IMR-90 (cell line): ENCODE measurements around the gene NAV2. TPM values are rescaled to one million over a fixed set of nuclear protein-coding genes. Genes with fewer than 3 reads are reported as not detected.

Experiments
- ATAC-seq: fragments of 200-7000 bp; cut with Tn5 transposase; 2 replicates; pipeline ENCODE4 v1.9.1; 2020; ENCODE audit warnings: low read depth, mild to moderate bottlenecking, moderate library complexity
- BruUV-seq: library from RNA; stranded (reverse); fragments of 400-500 nt; replicated peaks from 2 replicates; lab custom pipeline; 2021; lab: Mats Ljungman, UMichigan
- CTCF ChIA-PET: fragments of 300-600 bp; formaldehyde crosslinking; extraction: SDS; loops from one replicate; lab custom pipeline; 2021; ENCODE audit warnings: antibody characterized with exemption; lab: Yijun Ruan, JAX
- POLR2A ChIA-PET: fragments of 300-600 bp; sonication (Branson Sonifier 250); formaldehyde crosslinking; loops from one replicate; lab custom pipeline; 2022; ENCODE audit warnings: antibody characterized with exemption; ENCODE audit not compliant: unreplicated experiment; lab: Charles Lee
- DNase-seq: peaks from one replicate; pipeline ENCODE4 v3.0.0; 2013
- H2AFZ ChIP-seq: replicated peaks from 2 replicates; pipeline ENCODE3; 2013; ENCODE audit warnings: low read length, mild to moderate bottlenecking; ENCODE audit not compliant: poor library complexity
- H2AK5ac ChIP-seq: 2 replicates; pipeline ENCODE4 v1.6.1; 2013; ENCODE audit warnings: low read depth, low read length, inconsistent platforms
- H2AK9ac ChIP-seq: replicated peaks from 2 replicates; pipeline ENCODE3; 2013; ENCODE audit warnings: mild to moderate bottlenecking, low read depth, low read length, moderate library complexity; ENCODE audit not compliant: poor library complexity
- H2BK120ac ChIP-seq: 2 replicates; pipeline ENCODE4 v1.6.1; 2013; ENCODE audit warnings: low read depth, low read length, inconsistent platforms
- H2BK15ac ChIP-seq: 3 replicates; pipeline ENCODE4 v1.6.1; 2013; ENCODE audit warnings: low read depth, low read length, inconsistent platforms
- H2BK20ac ChIP-seq: 2 replicates; pipeline ENCODE4 v1.6.1; 2013; ENCODE audit warnings: low read depth, mild to moderate bottlenecking, inconsistent platforms, low read length, moderate library complexity
- H2BK5ac ChIP-seq: 2 replicates; pipeline ENCODE4 v1.6.1; 2013; ENCODE audit warnings: mild to moderate bottlenecking, low read depth, low read length, inconsistent platforms; ENCODE audit not compliant: poor library complexity, severe bottlenecking
- H3K14ac ChIP-seq: replicated peaks from 2 replicates; pipeline ENCODE4 v1.6.1; 2013; ENCODE audit warnings: low read depth, low read length, inconsistent platforms
- H3K18ac ChIP-seq: 2 replicates; pipeline ENCODE4 v1.6.1; 2013; ENCODE audit warnings: low read depth, low read length, control low read depth
- H3K23ac ChIP-seq: 2 replicates; pipeline ENCODE4 v1.6.1; 2013; ENCODE audit warnings: low read depth, low read length, inconsistent platforms
- H3K27ac ChIP-seq: 2 replicates; pipeline ENCODE4 v1.5.1; 2013; ENCODE audit warnings: mild to moderate bottlenecking, control low read depth, low read length; ENCODE audit not compliant: insufficient read depth
- H3K27me3 ChIP-seq: 2 replicates; pipeline ENCODE4 v1.6.1; 2013; ENCODE audit warnings: low read length; ENCODE audit not compliant: control insufficient read depth, insufficient read depth
- H3K36me3 ChIP-seq: 2 replicates; pipeline ENCODE4 v1.6.1; 2013; ENCODE audit warnings: low read length, mixed read lengths; ENCODE audit not compliant: control insufficient read depth, insufficient read depth
- H3K4ac ChIP-seq: 2 replicates; pipeline ENCODE4 v1.6.1; 2013; ENCODE audit warnings: low read depth, low read length, inconsistent platforms
- H3K4me1 ChIP-seq: 2 replicates; pipeline ENCODE4 v1.6.1; 2013; ENCODE audit warnings: low read length, mixed read lengths; ENCODE audit not compliant: control insufficient read depth, insufficient read depth
- H3K4me2 ChIP-seq: 2 replicates; pipeline ENCODE4 v1.6.1; 2013; ENCODE audit warnings: low read depth, mild to moderate bottlenecking, control low read depth, low read length, moderate library complexity
- H3K4me3 ChIP-seq: 2 replicates; pipeline ENCODE4 v1.5.1; 2013; ENCODE audit warnings: low read depth, mild to moderate bottlenecking, control low read depth, low read length, moderate library complexity; ENCODE audit not compliant: insufficient read depth
- H3K56ac ChIP-seq: 2 replicates; pipeline ENCODE4 v1.6.1; 2013; ENCODE audit warnings: low read length, inconsistent platforms; ENCODE audit not compliant: insufficient read depth; ENCODE audit errors: extremely low read depth
- H3K79me1 ChIP-seq, 2 experiments: 2 replicates each; pipeline ENCODE4 v1.6.1; 2013; ENCODE audit warnings: low read length in 2 of 2, inconsistent platforms in 1 of 2, low read depth in 1 of 2
- H3K9ac ChIP-seq: 2 replicates; pipeline ENCODE4 v1.6.1; 2013; ENCODE audit warnings: low read depth, low read length, control low read depth
- H3K9me1 ChIP-seq: 2 replicates; pipeline ENCODE4 v1.6.1; 2013; ENCODE audit warnings: low read length, inconsistent platforms; ENCODE audit not compliant: insufficient read depth
- H3K9me3 ChIP-seq: 2 replicates; pipeline ENCODE4 v1.6.1; 2013; ENCODE audit warnings: low read length; ENCODE audit not compliant: control insufficient read depth, insufficient read depth
- H4K20me1 ChIP-seq: 2 replicates; pipeline ENCODE4 v1.6.1; 2013; ENCODE audit warnings: low read length, inconsistent platforms; ENCODE audit not compliant: insufficient read depth
- H4K5ac ChIP-seq: 2 replicates; pipeline ENCODE4 v1.6.1; 2013; ENCODE audit warnings: mild to moderate bottlenecking, low read depth, low read length, control low read depth
- H4K8ac ChIP-seq, 2 experiments: 2 replicates each; pipeline ENCODE4 v1.6.1; 2013; ENCODE audit warnings: low read depth in 2 of 2, low read length in 2 of 2, control low read depth in 1 of 2, inconsistent platforms in 1 of 2
- H4K91ac ChIP-seq: 2 replicates; pipeline ENCODE4 v1.6.1; 2013; ENCODE audit warnings: low read depth, low read length, inconsistent platforms; ENCODE audit not compliant: insufficient read depth
- BHLHE40 ChIP-seq: fragments of 150-350 bp; IDR thresholded peaks from 2 replicates; pipeline ENCODE4 v1.6.1; 2016; ENCODE audit warnings: mild to moderate bottlenecking, low read depth, low read length
- CEBPB ChIP-seq: IDR thresholded peaks from 2 replicates; pipeline ENCODE4 v1.6.1; 2012; ENCODE audit warnings: low read depth, low read length, improper control_type of control experiment
- CHD1 ChIP-seq: IDR thresholded peaks from 2 replicates; pipeline ENCODE4 v1.6.1; 2012; ENCODE audit warnings: low read depth, low read length, improper control_type of control experiment
- FOS ChIP-seq: fragments of 150-350 bp; IDR thresholded peaks from 2 replicates; pipeline ENCODE4 v1.6.1; 2016; ENCODE audit warnings: low read depth, low read length
- MAFK ChIP-seq: IDR thresholded peaks from 2 replicates; pipeline ENCODE4 v1.6.1; 2012; ENCODE audit warnings: low read depth, low read length, improper control_type of control experiment
- MAZ ChIP-seq: IDR thresholded peaks from 2 replicates; pipeline ENCODE4 v1.6.1; 2012; ENCODE audit warnings: low read depth, mild to moderate bottlenecking, low read length, improper control_type of control experiment, moderate library complexity, borderline replicate concordance
- MXI1 ChIP-seq: IDR thresholded peaks from 2 replicates; pipeline ENCODE4 v1.6.1; 2012; ENCODE audit warnings: low read depth, mild to moderate bottlenecking, low read length, moderate library complexity, borderline replicate concordance
- NFE2L2 ChIP-seq: fragments of 150-350 bp; IDR thresholded peaks from 2 replicates; pipeline ENCODE4 v1.6.1; 2016; ENCODE audit warnings: low read depth, mild to moderate bottlenecking, low read length
- RAD21 ChIP-seq: IDR thresholded peaks from 2 replicates; pipeline ENCODE4 v1.6.1; 2012; ENCODE audit warnings: low read length, improper control_type of control experiment
- RCOR1 ChIP-seq: IDR thresholded peaks from 2 replicates; pipeline ENCODE4 v1.6.1; 2012; ENCODE audit warnings: mild to moderate bottlenecking, low read length, improper control_type of control experiment; ENCODE audit not compliant: insufficient replicate concordance
- SMC3 ChIP-seq: fragments of 150-350 bp; IDR thresholded peaks from 2 replicates; pipeline ENCODE4 v1.6.1; 2016; ENCODE audit warnings: low read depth, mild to moderate bottlenecking, antibody characterized with exemption, low read length, moderate library complexity
- WGBS, 2 experiments: methylation state at CpG; one replicate each; pipeline versions ENCODE4 v1.1.5 to v1.1.7; 2013; ENCODE audit warnings: missing lambda C conversion rate in 2 of 2; ENCODE audit not compliant: insufficient read length in 1 of 2; ENCODE audit errors: extremely low coverage in 2 of 2; 5-methylcytosine and 5-hydroxymethylcytosine counted together
- dilution Hi-C: fragments of 300-500 bp; cut with HindIII; formaldehyde crosslinking; loops from one replicate; pipeline ENCODE4 v1.14.3; 2018; ENCODE audit warnings: low sequenced_read_pairs; ENCODE audit not compliant: unreplicated experiment
- in situ Hi-C: fragments of 300-500 bp; cut with MboI; formaldehyde crosslinking; loops from 3 replicates; pipeline ENCODE4 v1.14.3; 2019; ENCODE audit warnings: low sequenced_read_pairs, inconsistent platforms, mixed read lengths
- intact Hi-C: fragments of 100-400 bp; cut with micrococcal nuclease; formaldehyde crosslinking; loops from 2 replicates; pipeline ENCODE4 v1.10.0; 2022
- polyA plus RNA-seq, 3 experiments: library from polyadenylated mRNA; depleted of rRNA; stranded (reverse); fragments of >200 nt; gene quantifications; 2 replicates each; pipeline ENCODE4 v1.2.3, GENCODE V29; 2012; ENCODE audit warnings: low replicate concordance in 1 of 3
- total RNA-seq: library from RNA; depleted of rRNA; stranded (reverse); fragments of >200 nt; gene quantifications from 2 replicates; pipeline ENCODE4 v1.2.3, GENCODE V29; 2012
- TF ChIP-seq, protein P1 (sequence below): fragments of 150-350 bp; IDR thresholded peaks from 2 replicates; pipeline ENCODE4 v1.6.1; 2016; ENCODE audit warnings: low read depth, mild to moderate bottlenecking, low read length, moderate library complexity, borderline replicate concordance
- TF ChIP-seq, protein P2 (sequence below): conservative IDR thresholded peaks from 2 replicates; pipeline ENCODE4 v1.5.1; 2012; ENCODE audit warnings: mild to moderate bottlenecking, low read depth, low read length, improper control_type of control experiment

NAV2 gene
- total and polyA plus RNA-seq, 2 of the 4 experiments (the other 2 are of a cell fraction) = 4.5 to 12.6 TPM

DNA sequence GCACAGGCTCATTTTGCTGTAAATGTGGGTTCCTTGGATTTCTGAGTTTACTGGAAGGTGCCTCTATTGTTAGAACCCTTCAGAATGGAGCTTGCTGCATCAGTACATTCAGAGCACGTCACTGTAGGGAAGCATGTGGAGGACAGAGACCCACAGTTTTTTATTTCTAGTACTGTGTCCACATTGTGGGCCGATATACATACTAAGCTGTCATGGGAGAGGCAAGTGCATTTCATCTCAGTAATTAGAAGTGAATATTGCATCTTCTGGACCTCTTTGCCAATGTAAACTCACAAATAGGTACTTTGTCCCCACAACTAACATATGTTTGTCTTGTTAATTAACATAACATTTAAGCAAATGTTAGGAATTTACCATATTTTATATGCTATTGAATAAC, 139.7 kb downstream of the NAV2 start:
- no peak overlapping the region for H3K4ac ChIP-seq
- H3K4me2 ChIP-seq = no peak overlapping the region
- no peak overlapping the region for H3K9ac ChIP-seq
- H3K4me3 ChIP-seq = no peak overlapping the region
- no peak overlapping the region for H2BK5ac ChIP-seq
- ChIA-PET POLR2A (interaction anchor here (0.6 kb wide), 1 partner anchor 38 kb away, joined by 3 read pairs; no protein-coding TSS in a partner anchor), CTCF (no interaction called here)
- H2AK9ac ChIP-seq = no peak overlapping the region
- H3K27me3 ChIP-seq = no peaks in the 10 kb centered on the region
- DNase-seq (no peak), ATAC-seq (no peak)
- H3K9me1 ChIP-seq = peaks cover 13% of the 10 kb centered on the region; the same call in 1 of the 2 replicates
- intact Hi-C loops (no loop called here), in situ Hi-C loops (no loop called here), dilution Hi-C loops (no loop called here)
- no peak overlapping the region for H2BK15ac ChIP-seq
- no peak overlapping the region for H2AFZ ChIP-seq
- no peak overlapping the region for H3K23ac ChIP-seq
- no peaks in the 10 kb centered on the region for H3K9me3 ChIP-seq
- H3K27ac ChIP-seq = no peak overlapping the region
- H4K20me1 ChIP-seq = peaks cover 9% of the 10 kb centered on the region; the same call in 1 of the 2 replicates
- WGBS, 2 experiments = no CpG with 5 or more reads among the region's 2 CpGs
- no peak overlapping the region for H2BK120ac ChIP-seq
- H2BK20ac ChIP-seq = no peak overlapping the region
- no peak overlapping the region for H4K91ac ChIP-seq
- H4K8ac ChIP-seq = no peak overlapping the region
- H3K56ac ChIP-seq = no peak overlapping the region
- no peak overlapping the region for H2AK5ac ChIP-seq
- peaks cover 36 to 37% of the 10 kb centered on the region in 2 experiments for H3K79me1 ChIP-seq
- peaks cover 7% of the 10 kb centered on the region for H3K4me1 ChIP-seq
- H3K36me3 ChIP-seq = no peaks in the 10 kb centered on the region
- no TSS peak for BruUV-seq
- H3K18ac ChIP-seq = no peak overlapping the region
- TF ChIP-seq RAD21 = no peak
- TF ChIP-seq MXI1 = no peak
- no peak for TF ChIP-seq MAZ
- no peak for TF ChIP-seq FOS
- no peak for TF ChIP-seq NFE2L2
- no peak for TF ChIP-seq BHLHE40
- TF ChIP-seq RCOR1 = no peak
- TF ChIP-seq, protein P1, sequence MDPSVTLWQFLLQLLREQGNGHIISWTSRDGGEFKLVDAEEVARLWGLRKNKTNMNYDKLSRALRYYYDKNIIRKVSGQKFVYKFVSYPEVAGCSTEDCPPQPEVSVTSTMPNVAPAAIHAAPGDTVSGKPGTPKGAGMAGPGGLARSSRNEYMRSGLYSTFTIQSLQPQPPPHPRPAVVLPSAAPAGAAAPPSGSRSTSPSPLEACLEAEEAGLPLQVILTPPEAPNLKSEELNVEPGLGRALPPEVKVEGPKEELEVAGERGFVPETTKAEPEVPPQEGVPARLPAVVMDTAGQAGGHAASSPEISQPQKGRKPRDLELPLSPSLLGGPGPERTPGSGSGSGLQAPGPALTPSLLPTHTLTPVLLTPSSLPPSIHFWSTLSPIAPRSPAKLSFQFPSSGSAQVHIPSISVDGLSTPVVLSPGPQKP = no peak
- TF ChIP-seq, protein P2, sequence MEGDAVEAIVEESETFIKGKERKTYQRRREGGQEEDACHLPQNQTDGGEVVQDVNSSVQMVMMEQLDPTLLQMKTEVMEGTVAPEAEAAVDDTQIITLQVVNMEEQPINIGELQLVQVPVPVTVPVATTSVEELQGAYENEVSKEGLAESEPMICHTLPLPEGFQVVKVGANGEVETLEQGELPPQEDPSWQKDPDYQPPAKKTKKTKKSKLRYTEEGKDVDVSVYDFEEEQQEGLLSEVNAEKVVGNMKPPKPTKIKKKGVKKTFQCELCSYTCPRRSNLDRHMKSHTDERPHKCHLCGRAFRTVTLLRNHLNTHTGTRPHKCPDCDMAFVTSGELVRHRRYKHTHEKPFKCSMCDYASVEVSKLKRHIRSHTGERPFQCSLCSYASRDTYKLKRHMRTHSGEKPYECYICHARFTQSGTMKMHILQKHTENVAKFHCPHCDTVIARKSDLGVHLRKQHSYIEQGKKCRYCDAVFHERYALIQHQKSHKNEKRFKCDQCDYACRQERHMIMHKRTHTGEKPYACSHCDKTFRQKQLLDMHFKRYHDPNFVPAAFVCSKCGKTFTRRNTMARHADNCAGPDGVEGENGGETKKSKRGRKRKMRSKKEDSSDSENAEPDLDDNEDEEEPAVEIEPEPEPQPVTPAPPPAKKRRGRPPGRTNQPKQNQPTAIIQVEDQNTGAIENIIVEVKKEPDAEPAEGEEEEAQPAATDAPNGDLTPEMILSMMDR = no peak
- no peak for TF ChIP-seq SMC3
- no peak for TF ChIP-seq MAFK
- TF ChIP-seq CEBPB = no peak
- no peak for TF ChIP-seq CHD1
- H3K14ac ChIP-seq = no peak overlapping the region
- H4K5ac ChIP-seq = no peak overlapping the region
